Skeletal muscle cell (primary cell): ENCODE results near the gene CFAP119.
"Not testable (repeated sequence)": the region's sequence is repeated elsewhere in the genome, so short reads cannot be mapped to it uniquely, and the experiment has no call there.

ENCODE experiments used
- DNase-seq: peaks from one replicate; pipeline ENCODE4 v3.0.0-alpha.2; 2010; ENCODE audit warnings: low read depth
- H3K4me3 ChIP-seq: 2 replicates; pipeline ENCODE4 v1.5.1; 2011; ENCODE audit warnings: low read depth, mild to moderate bottlenecking, control low read depth, low read length, moderate library complexity

The CFAP119 gene

DNA sequence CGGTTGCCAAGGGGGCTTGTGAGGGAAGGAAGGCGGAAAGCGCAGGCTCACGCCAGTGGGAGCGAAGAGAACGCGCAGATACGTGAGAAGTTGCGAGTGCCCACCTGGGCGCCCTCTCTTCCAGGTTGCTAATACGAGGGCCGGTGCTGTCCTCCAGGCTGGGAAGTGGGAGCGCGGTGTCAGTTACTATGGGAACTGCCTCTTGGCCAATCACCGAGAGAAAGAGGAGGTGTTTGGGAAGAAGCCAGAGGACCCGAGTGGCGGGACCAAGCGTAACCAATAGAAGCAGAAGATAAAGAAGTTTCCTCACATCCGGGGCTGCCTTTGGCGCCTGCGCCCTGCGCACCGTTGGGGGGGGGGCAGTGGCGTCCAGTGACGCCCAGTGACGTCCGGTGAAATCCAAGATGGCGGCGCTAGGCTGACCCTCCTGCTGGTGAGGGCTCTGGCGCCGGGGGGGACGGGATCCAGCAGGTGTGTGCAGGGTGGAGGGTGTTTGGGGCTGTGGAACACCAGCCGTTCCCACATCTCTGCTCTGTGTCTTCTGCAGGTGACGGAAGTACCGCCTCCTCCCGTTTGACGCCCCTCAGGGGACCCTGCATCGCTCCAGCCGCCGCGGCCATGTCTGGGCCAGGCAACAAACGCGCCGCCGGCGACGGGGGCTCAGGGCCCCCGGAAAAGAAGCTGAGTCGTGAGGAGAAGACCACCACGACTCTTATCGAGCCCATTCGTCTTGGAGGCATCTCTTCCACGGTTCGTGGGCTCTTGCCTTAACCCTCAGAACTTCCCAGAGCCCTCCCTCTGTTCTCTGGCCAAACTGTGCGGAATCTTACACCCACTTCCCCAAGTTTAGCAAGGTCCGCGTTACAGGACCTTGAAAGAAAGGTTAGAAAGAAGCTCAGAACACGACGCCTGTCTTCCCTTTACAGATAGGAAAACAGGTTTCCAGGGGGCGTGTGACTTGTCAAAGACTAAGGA lies at the start of gene CFAP119, which contains the start of gene RNF40:
Gene CFAP119 (minus strand): TSS at position 135 of the 975 bp plus-strand sequence. CDS start 314 bp downstream, outside the sequence.
Gene RNF40 (plus strand): TSS at position 395 of the 975 bp plus-strand sequence. CDS start 224 bp downstream, at position 619.
- peak within 1 kb of the TSS; percentile 97 for H3K4me3 ChIP-seq
- peak; percentile 89 for DNase-seq

GRCh38 chr16:30809675-30810074 lies 47.8 kb upstream of the CFAP119 start:
- not testable (repeated sequence) for DNase-seq, H3K4me3 ChIP-seq

DNA sequence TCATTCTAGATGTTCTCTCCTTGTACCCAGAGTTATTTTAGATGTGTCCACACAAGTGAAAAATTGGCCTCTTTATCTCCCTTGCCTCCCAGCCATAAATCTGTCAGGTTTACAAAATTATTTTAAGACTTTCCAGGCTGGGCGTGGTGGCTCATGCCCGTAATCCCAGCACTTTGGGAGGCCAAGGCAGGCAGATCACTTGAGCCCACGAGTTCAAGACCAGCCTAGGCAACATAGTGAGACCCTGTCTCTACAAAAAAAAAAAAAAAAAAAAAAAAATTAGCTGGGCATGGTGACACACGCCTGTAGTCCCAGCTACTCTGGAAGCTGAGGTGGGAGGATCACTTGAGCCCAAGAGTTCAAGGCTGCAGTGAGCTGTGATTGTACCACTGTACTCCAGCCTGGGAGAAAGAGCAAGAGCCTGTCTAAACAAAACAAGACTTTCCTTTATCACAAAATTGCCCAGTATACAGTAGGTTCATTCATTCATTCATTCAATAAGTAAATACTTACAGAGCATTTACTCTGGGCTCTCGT lies 47.1 kb upstream of the CFAP119 start:
- DNase-seq, H3K4me3 ChIP-seq: not testable (repeated sequence)

DNA sequence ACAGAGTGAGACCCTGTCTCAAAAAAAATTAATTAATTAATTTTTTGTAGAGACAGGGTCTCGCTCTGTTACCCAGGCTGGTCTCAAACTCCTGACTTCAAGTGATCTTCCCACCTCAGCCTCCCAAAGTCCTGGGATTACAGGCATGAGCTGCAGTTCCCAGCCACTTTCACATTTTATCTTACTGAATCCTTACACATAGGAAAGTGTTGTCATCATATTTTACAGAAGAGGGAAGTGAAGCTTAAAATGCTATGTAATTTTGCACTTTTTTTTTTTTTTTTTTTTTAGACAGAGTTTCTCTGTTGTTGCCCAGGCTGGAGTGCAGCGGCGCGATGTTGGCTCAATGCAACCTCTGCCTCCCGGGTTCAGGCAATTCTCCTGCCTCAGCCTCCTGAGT lies 46.3 kb upstream of the CFAP119 start:
- H3K4me3 ChIP-seq, result no peak overlapping the region
- no peak for DNase-seq

DNA sequence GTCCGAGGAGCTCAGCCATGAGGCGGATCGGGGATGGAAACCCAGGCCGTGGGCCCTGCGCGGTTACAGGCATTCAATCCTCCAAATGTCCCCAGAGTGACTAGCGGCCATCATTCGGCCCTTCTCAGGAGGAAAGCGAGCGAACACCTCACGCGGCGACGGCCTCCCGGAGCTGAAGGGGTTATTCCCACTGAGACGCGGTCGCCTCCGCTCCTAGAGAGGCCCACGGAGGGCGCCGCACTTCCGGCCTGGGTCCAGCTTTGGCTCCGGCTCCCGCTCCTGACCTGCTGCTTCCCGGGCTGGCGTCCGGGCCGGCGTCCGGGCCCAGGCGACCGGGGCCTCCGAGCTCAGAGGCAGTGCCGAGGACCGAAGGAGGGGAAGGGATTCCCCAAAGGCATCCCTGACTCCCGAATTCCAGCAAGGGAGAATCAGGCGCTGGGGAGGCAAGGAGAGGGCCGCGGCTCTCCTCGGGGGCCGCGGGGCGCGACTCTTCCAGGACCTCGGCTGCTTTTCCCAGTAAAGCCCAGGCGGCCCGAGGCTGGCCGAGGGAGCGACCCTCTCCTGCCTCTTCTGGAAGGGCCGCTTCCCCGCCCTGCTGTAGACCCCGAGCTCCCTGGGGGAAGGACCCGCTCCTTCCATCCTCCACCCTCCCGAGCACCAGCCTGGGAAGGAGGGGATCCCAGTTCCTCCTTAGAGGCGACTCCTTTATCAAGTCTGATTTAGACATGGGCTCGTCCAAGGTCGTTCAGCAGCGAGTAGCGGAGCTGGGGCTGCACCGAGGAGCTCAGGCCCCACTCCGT lies 43.7 kb upstream of the CFAP119 start:
- H3K4me3 ChIP-seq, result peak overlapping the region; percentile 65
- DNase-seq, result no peak

DNA sequence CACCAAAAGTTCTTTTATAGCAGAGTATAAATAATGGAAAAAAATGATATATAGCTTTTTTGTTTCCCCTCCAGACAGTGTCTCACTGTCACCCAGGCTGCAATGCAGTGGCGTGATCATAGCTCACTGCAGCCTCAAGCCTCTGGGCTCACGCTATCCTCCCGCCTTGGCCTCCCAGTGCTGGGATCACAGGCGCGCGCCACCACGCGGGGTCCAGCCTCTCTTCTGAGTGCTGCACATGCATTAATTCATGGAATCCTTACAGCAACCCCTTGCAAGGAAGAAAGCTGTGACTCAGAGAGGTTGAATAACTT lies 43.2 kb upstream of the CFAP119 start:
- DNase-seq, result no peak
- peak overlapping the region; percentile 65 for H3K4me3 ChIP-seq

DNA sequence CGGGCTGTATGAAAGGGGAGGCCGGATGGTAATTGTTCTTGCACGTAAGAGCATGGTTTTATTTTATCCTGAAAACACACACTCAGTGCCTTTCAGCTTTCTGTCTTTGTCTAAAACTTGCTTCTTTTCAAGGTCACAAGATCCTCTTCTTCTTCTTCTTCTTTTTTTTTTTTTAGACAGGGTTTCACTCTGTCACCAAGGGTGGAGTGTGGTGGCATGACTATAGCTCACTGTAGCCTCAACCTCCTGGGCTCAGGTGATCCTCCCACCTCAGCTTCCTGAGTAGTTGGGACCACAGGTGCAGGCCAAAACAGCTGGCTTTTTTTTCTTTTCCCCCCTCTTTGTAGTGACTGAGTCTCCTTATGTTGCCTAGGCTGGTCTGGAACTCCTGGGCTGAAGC lies 41.1 kb upstream of the CFAP119 start:
- no peak for DNase-seq
- no peak overlapping the region for H3K4me3 ChIP-seq

GRCh38 chr16:30797670-30798309 lies 35.9 kb upstream of the CFAP119 start:
- H3K4me3 ChIP-seq, result no peak overlapping the region
- DNase-seq, result no peak

GRCh38 chr16:30794634-30795033 lies 32.8 kb upstream of the CFAP119 start:
- H3K4me3 ChIP-seq, result no peak overlapping the region
- no peak for DNase-seq

- no peak overlapping the region for H3K4me3 ChIP-seq
- no peak for DNase-seq
Observed at GRCh38 chr16:30793508-30794069, 31.7 kb upstream of the CFAP119 start.

DNA sequence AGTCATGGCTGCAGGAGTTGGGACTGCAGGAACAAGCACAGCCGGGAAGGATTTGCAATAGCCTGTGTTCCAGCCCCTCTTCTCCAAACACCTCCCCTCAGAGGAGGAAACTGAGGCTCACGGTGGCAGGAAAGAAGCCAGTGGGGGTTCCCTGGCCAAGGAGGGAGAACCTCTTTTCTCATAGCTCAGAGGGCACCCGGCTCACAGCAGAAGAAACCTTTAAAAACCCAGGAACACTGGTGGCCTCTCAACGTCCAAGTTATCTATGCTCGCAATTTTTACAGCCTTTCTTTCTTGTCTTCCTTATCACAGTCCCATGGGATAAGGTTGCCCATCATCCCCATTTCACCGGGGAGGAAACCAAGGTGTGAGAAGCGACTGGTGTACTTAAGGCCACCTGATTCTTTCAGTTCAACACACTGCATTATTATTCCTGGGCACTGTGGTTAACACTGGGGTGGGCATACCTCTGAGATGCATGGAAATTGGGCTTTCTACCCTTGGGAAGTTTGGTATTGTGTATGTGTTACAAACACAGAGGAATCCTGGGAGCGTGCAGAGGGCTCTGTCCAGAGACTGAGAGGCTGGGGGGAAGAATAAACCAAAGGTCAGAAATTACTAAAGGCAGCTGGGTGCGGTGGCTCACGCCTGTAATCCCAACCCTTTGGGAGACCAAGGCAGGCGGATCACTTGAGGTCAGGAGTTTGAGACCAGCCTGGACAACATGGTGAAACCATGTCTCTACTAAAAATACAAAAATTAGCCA lies 25.9 kb upstream of the CFAP119 start:
- no peak for DNase-seq
- H3K4me3 ChIP-seq, result peak overlapping the region; percentile 94

DNA sequence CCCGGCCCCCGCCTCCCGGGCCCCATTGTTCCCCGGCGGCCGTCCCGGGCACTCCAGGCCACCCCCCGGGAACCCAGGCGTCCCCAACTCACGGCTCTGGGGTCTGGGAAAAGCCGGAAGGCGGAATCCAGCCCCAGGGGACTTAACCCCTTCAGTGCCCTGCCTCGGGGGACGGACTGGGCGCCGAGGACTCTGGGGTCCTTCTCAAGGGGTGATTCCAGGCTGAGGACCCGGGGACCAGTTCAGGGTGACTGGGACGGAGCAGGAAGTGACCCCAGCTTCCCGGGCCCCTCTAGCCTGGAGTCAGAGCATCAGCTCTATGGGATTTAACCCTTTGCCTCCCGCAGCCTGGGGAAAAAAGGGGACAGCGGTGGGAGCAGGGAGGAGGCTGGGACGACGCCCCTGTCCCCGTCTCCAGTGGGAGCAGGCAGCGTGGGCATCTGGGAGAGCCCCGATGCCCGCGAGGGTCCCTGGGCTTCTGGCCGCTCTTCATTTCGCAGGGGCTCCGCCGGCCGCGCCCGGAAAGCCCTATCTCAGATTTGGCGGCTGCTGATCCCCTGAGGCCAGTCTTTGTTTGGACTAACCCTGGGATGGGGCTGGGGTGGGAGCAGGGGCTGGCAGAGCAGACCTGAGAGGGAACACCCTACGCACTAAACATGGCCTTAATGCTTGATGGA lies 25.2 kb upstream of the CFAP119 start, which contains the start of gene ZNF629:
Gene ZNF629 (minus strand): TSS at position 270 of the 677 bp plus-strand sequence. CDS start 2,723 bp downstream, outside the sequence.
- no peak for DNase-seq
- peak within 1 kb of the TSS; percentile 94 for H3K4me3 ChIP-seq

DNA sequence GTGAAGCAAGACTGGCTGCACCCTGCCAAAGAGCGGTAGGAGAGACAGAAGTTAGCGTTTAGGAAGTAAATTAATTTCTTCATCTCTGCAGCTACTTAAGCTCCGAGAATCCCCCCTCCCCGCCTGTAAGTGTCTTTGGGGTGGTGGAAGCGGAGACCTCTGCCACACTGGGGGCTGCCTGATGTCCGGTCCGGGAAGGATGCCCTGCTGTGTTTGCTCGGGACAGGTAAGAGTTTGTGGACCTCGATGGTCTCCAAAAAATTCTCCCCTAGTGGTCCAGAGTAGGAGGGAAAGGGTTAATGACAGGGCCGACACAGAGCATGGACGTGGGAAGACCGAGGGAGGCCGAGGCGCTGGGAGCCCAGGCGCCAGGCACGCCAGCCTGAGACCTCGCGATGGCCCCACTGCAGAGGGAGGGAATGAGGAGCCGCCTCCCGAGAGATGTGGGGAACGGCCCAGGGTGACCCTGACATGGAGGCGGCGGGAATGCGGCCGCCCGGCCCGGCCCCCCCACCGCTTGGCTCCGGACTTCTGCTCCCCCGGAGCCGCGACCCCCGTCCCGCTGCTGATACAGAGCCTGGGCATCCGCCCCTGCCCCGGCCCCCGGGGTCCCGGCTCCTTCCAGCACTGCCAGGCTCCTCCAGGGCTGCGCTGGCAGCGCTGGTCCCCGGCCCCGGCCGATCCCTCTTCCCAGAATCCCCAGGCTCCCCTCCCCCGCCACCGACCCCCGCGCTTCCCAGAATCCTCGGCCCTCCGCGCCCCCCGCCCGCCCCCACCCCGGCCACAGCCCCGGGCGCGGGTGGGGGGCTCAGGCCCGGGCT lies 24.5 kb upstream of the CFAP119 start:
- no peak for DNase-seq

GRCh38 chr16:30785126-30786106 lies 23.6 kb upstream of the CFAP119 start:
- peak overlapping the region; percentile 94 for H3K4me3 ChIP-seq
- no peak for DNase-seq

More for the DNA sequence above, 24.5 kb upstream of the CFAP119 start:
- peak overlapping the region; percentile 94 for H3K4me3 ChIP-seq

DNA sequence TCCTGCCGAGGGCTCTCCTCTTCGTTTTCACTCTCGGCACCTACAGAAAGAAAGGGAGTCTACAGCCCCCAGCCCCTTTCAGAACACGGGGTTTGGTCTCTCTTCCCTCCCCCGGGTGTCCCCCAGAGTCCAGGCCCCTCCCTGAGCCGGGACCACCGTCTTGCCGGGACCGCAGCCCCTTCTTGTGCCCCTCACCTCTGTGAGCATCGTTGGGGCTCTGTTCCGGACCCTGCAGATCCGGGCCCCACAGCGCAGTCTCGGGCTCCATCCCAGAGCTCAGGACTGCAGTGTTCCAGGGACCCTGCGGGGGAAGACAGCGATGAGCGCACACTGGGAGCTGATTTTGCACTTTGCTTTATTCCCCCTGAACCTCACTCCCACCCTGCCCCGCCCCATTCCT lies 22.4 kb upstream of the CFAP119 start:
- DNase-seq, result no peak
- H3K4me3 ChIP-seq, result no peak overlapping the region
